HEK293 (cell line): ENCODE data around the gene PPIA.

Experiments used
- CTCF ChIA-PET: fragments of 350-600 bp; formaldehyde crosslinking; extraction: SDS; loops from one replicate; lab custom pipeline; 2021; ENCODE audit warnings: antibody characterized with exemption; lab: Yijun Ruan, JAX
- POLR2A ChIA-PET: fragments of 300-600 bp; formaldehyde crosslinking; extraction: SDS; loops from one replicate; lab custom pipeline; 2020; ENCODE audit warnings: antibody characterized with exemption, inconsistent platforms; lab: Yijun Ruan, JAX
- H3K27ac ChIP-seq: fragments of 200-500 bp; sonication (Bioruptor generic); 2 replicates; pipeline ENCODE4 v1.5.1; 2014; ENCODE audit warnings: low read depth, low read length, control low read depth, inconsistent platforms; ENCODE audit errors: extremely low read depth
- H3K36me3 ChIP-seq, 2 experiments: fragments of 200-500 bp in 1 of 2; sonication (Bioruptor generic) in 1 of 2; 1 replicate in 1 of 2; 2 replicates in 1 of 2; pipeline ENCODE4 v1.5.1; 2014 to 2017; ENCODE audit warnings: inconsistent platforms in 2 of 2, low read length in 2 of 2; ENCODE audit not compliant: control insufficient read depth in 2 of 2, insufficient read depth in 1 of 2
- H3K4me1 ChIP-seq: fragments of 200-500 bp; sonication (Bioruptor generic); 2 replicates; pipeline ENCODE4 v1.5.1; 2014; ENCODE audit warnings: mild to moderate bottlenecking, low read length, inconsistent platforms; ENCODE audit not compliant: control insufficient read depth, insufficient read depth
- H3K4me3 ChIP-seq: 2 replicates; pipeline ENCODE4 v1.5.1; 2011; ENCODE audit warnings: low read depth, mild to moderate bottlenecking, control low read depth, low read length, moderate library complexity
- H3K9me3 ChIP-seq: fragments of 200-500 bp; sonication (Bioruptor generic); 2 replicates; pipeline ENCODE4 v1.5.1; 2014; ENCODE audit warnings: low read depth, low read length, inconsistent platforms; ENCODE audit not compliant: control insufficient read depth, insufficient read depth
- FEZF1 ChIP-seq: fragments of 450-650 bp; formaldehyde crosslinking; IDR thresholded peaks from 2 replicates; pipeline ENCODE4 v1.5.1; 2016; ENCODE audit warnings: missing biosample characterization, missing genetic modification characterization
- IKZF3 ChIP-seq: fragments of 450-650 bp; IDR thresholded peaks from 2 replicates; pipeline ENCODE4 v1.5.0; 2018; ENCODE audit warnings: missing biosample characterization, mild to moderate bottlenecking, missing genetic modification characterization, moderate library complexity
- KLF10 ChIP-seq: fragments of 450-650 bp; IDR thresholded peaks from 2 replicates; pipeline ENCODE4 v1.5.1; 2018; ENCODE audit warnings: missing biosample characterization, mild to moderate bottlenecking, missing genetic modification characterization
- MZF1 ChIP-seq: fragments of 450-650 bp; formaldehyde crosslinking; IDR thresholded peaks from 2 replicates; pipeline ENCODE4 v1.5.1; 2017; ENCODE audit warnings: missing biosample characterization, missing genetic modification characterization, borderline replicate concordance
- PRDM1 ChIP-seq: fragments of 450-650 bp; formaldehyde crosslinking; IDR thresholded peaks from 2 replicates; pipeline ENCODE4; 2016; ENCODE audit warnings: missing biosample characterization, missing genetic modification characterization
- REPIN1 ChIP-seq: fragments of 450-650 bp; formaldehyde crosslinking; IDR thresholded peaks from 2 replicates; pipeline ENCODE4 v1.5.1; 2017; ENCODE audit warnings: missing biosample characterization, missing genetic modification characterization, low read depth
- SCRT2 ChIP-seq: fragments of 450-650 bp; formaldehyde crosslinking; IDR thresholded peaks from 2 replicates; pipeline ENCODE4 v1.5.1; 2016; ENCODE audit warnings: missing biosample characterization, missing genetic modification characterization
- SP7 ChIP-seq: fragments of 450-650 bp; formaldehyde crosslinking; IDR thresholded peaks from 2 replicates; pipeline ENCODE4 v1.5.1; 2016; ENCODE audit warnings: missing biosample characterization, missing genetic modification characterization
- ZBTB21 ChIP-seq: fragments of 450-650 bp; formaldehyde crosslinking; IDR thresholded peaks from 2 replicates; pipeline ENCODE4 v1.5.1; 2017; ENCODE audit warnings: missing biosample characterization, missing genetic modification characterization
- ZEB2 ChIP-seq: fragments of 450-650 bp; formaldehyde crosslinking; IDR thresholded peaks from 2 replicates; pipeline ENCODE4 v1.5.1; 2016; ENCODE audit warnings: missing biosample characterization, missing genetic modification characterization
- ZNF10 ChIP-seq: fragments of 450-650 bp; formaldehyde crosslinking; IDR thresholded peaks from 2 replicates; pipeline ENCODE4 v1.5.1; 2017; ENCODE audit warnings: missing biosample characterization, missing genetic modification characterization
- ZNF112 ChIP-seq: fragments of 450-650 bp; formaldehyde crosslinking; IDR thresholded peaks from 2 replicates; pipeline ENCODE4 v1.5.0; 2017; ENCODE audit warnings: missing biosample characterization, missing genetic modification characterization
- ZNF121 ChIP-seq: fragments of 450-650 bp; formaldehyde crosslinking; IDR thresholded peaks from 2 replicates; pipeline ENCODE4 v1.5.1; 2016; ENCODE audit warnings: missing biosample characterization, missing genetic modification characterization
- ZNF211 ChIP-seq: fragments of 450-650 bp; formaldehyde crosslinking; IDR thresholded peaks from 2 replicates; pipeline ENCODE4 v1.5.1; 2016; ENCODE audit warnings: low read depth, missing biosample characterization, missing genetic modification characterization
- ZNF239 ChIP-seq: fragments of 450-650 bp; formaldehyde crosslinking; IDR thresholded peaks from 2 replicates; pipeline ENCODE4 v1.5.1; 2016; ENCODE audit warnings: missing biosample characterization, missing genetic modification characterization
- ZNF292 ChIP-seq: fragments of 450-650 bp; formaldehyde crosslinking; IDR thresholded peaks from 2 replicates; pipeline ENCODE4 v1.5.1; 2016; ENCODE audit warnings: low read depth, missing biosample characterization, missing genetic modification characterization, borderline replicate concordance
- ZNF302 ChIP-seq: fragments of 450-650 bp; formaldehyde crosslinking; IDR thresholded peaks from 2 replicates; pipeline ENCODE4 v1.5.1; 2016; ENCODE audit warnings: missing biosample characterization, missing genetic modification characterization, low read depth
- ZNF311 ChIP-seq: fragments of 450-650 bp; formaldehyde crosslinking; IDR thresholded peaks from 2 replicates; pipeline ENCODE4 v1.5.1; 2017; ENCODE audit warnings: missing biosample characterization, missing genetic modification characterization, borderline replicate concordance
- ZNF362 ChIP-seq: fragments of 450-650 bp; formaldehyde crosslinking; IDR thresholded peaks from 2 replicates; pipeline ENCODE4 v1.5.1; 2016; ENCODE audit warnings: missing biosample characterization, missing genetic modification characterization
- ZNF513 ChIP-seq: fragments of 450-650 bp; IDR thresholded peaks from 2 replicates; pipeline ENCODE4 v1.5.1; 2018; ENCODE audit warnings: missing biosample characterization, missing genetic modification characterization
- ZNF521 ChIP-seq: fragments of 450-650 bp; formaldehyde crosslinking; IDR thresholded peaks from 2 replicates; pipeline ENCODE4 v1.5.1; 2017; ENCODE audit warnings: missing biosample characterization, mild to moderate bottlenecking, missing genetic modification characterization
- ZNF544 ChIP-seq: fragments of 450-650 bp; formaldehyde crosslinking; IDR thresholded peaks from 2 replicates; pipeline ENCODE4 v1.5.0; 2017; ENCODE audit warnings: missing biosample characterization, missing genetic modification characterization
- ZNF580 ChIP-seq: fragments of 450-650 bp; formaldehyde crosslinking; IDR thresholded peaks from 2 replicates; pipeline ENCODE4 v1.5.1; 2016; ENCODE audit warnings: missing biosample characterization, missing genetic modification characterization
- ZNF629 ChIP-seq: fragments of 450-650 bp; formaldehyde crosslinking; IDR thresholded peaks from 2 replicates; pipeline ENCODE4 v1.5.1; 2017; ENCODE audit warnings: missing biosample characterization, missing genetic modification characterization
- ZNF645 ChIP-seq: fragments of 450-650 bp; formaldehyde crosslinking; IDR thresholded peaks from 2 replicates; pipeline ENCODE4; 2016; ENCODE audit warnings: missing biosample characterization, missing genetic modification characterization
- TF ChIP-seq, protein P1 (sequence below): fragments of 450-650 bp; formaldehyde crosslinking; IDR thresholded peaks from 2 replicates; pipeline ENCODE4 v1.5.1; 2016; ENCODE audit warnings: missing biosample characterization, missing genetic modification characterization

PPIA gene

GRCh38 chr7:44805950-44806349, 9.5 kb downstream of the PPIA start:
- no peak overlapping the region for H3K27ac ChIP-seq
- H3K9me3 ChIP-seq, result no peaks in the 10 kb centered on the region
- H3K36me3 ChIP-seq, result peaks cover 27 to 28% of the 10 kb centered on the region in 2 experiments
- ChIA-PET CTCF (no interaction called here), POLR2A (interaction anchor here (0.7 to 1.7 kb wide), 4 partner anchors 9 to 44 kb away, joined by 3 to 7 read pairs (median 6); partner anchors contain the start of genes H2AZ2 and PPIA)
- H3K4me3 ChIP-seq, result no peak overlapping the region
- H3K4me1 ChIP-seq, result no peaks in the 10 kb centered on the region; the same call in 1 of the 2 replicates
- peak; percentile 92; the same call in 1 of the 2 replicates for TF ChIP-seq MZF1 (tag by site-specific recombination)
- TF ChIP-seq ZNF521 (tag by site-specific recombination), result no peak
- TF ChIP-seq ZNF10 (tag by site-specific recombination), result no peak
- TF ChIP-seq FEZF1 (tag by site-specific recombination), result no peak
- no peak for TF ChIP-seq SCRT2 (tag by site-specific recombination)
- TF ChIP-seq ZNF311 (tag by site-specific recombination), result no peak
- TF ChIP-seq SP7 (tag by site-specific recombination), result 0 out of 2 replicates have a peak, but pooled peaks have one; percentile 12

- H3K36me3 ChIP-seq, result peaks cover 0 to 2% of the 10 kb centered on the region in 2 experiments; a peak in 1 of 3 replicates
- POLR2A ChIA-PET, result no interaction called here
- H3K9me3 ChIP-seq, result no peaks in the 10 kb centered on the region
- peaks cover 3% of the 10 kb centered on the region; the same call in 1 of the 2 replicates for H3K4me1 ChIP-seq
- TF ChIP-seq ZNF362 (tag by site-specific recombination) (0 out of 2 replicates have a peak, but pooled peaks have one; percentile 8), ZNF513 (no peak), ZEB2 (tag by site-specific recombination) (0 out of 2 replicates have a peak, but pooled peaks have one; percentile 3)
- TF ChIP-seq, protein P1, sequence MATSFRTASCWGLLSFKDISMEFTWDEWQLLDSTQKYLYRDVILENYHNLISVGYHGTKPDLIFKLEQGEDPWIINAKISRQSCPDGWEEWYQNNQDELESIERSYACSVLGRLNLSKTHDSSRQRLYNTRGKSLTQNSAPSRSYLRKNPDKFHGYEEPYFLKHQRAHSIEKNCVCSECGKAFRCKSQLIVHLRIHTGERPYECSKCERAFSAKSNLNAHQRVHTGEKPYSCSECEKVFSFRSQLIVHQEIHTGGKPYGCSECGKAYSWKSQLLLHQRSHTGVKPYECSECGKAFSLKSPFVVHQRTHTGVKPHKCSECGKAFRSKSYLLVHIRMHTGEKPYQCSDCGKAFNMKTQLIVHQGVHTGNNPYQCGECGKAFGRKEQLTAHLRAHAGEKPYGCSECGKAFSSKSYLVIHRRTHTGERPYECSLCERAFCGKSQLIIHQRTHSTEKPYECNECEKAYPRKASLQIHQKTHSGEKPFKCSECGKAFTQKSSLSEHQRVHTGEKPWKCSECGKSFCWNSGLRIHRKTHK, result no peak
- H3K27ac ChIP-seq, result no peak overlapping the region
- H3K4me3 ChIP-seq, result no peak overlapping the region
- CTCF ChIA-PET, result interaction anchor here (0.5 kb wide), 1 partner anchor 77 kb away, joined by 4 read pairs; the partner anchor contains the start of gene PURB
Measured at GRCh38 chr7:44808914-44809393, 12.5 kb downstream of the PPIA start.

GRCh38 chr7:44811093-44811492, 14.6 kb downstream of the PPIA start:
- CTCF ChIA-PET, result no interaction called here
- Histone ChIP-seq H3K27ac (no peak overlapping the region), H3K4me1 (peaks cover 3% of the 10 kb centered on the region; the same call in 1 of the 2 replicates), H3K4me3 (no peak overlapping the region), H3K36me3 (no peaks in the 10 kb centered on the region; a peak in 1 of 3 replicates), H3K9me3 (no peaks in the 10 kb centered on the region)
- POLR2A ChIA-PET, result interaction anchor here (1.6 kb wide), 1 partner anchor 10 kb away, joined by 6 read pairs; no protein-coding TSS in a partner anchor
- TF ChIP-seq ZNF645, result no peak
- TF ChIP-seq ZNF239, result no peak
- no peak for TF ChIP-seq ZNF544 (tag by site-specific recombination)
- no peak for TF ChIP-seq ZNF112 (tag by site-specific recombination)
- TF ChIP-seq ZNF629, result peak; percentile 37
- no peak for TF ChIP-seq ZNF302 (tag by site-specific recombination)
- no peak for TF ChIP-seq KLF10 (tag by site-specific recombination)
- TF ChIP-seq ZNF292 (tag by site-specific recombination), result no peak
- TF ChIP-seq ZBTB21 (tag by site-specific recombination), result no peak
- TF ChIP-seq PRDM1 (tag by site-specific recombination), result peak; percentile 56; the same call in 1 of the 2 replicates
- 0 out of 2 replicates have a peak, but pooled peaks have one; percentile 25 for TF ChIP-seq IKZF3 (tag by site-specific recombination)
- TF ChIP-seq ZNF121 (tag by site-specific recombination), result no peak
- TF ChIP-seq ZNF580 (tag by site-specific recombination), result no peak
- no peak for TF ChIP-seq ZNF211 (tag by site-specific recombination)
- no peak for TF ChIP-seq REPIN1 (tag by site-specific recombination)
